Uterus (tissue), 2 donors: ENCODE data around the gene ITM2A.

Experiments
- POLR2A ChIP-seq, 2 donors: fragments of 450-650 bp; IDR thresholded peaks; one replicate each; pipeline ENCODE4 v1.6.1; 2016; ENCODE audit warnings: antibody characterized with exemption in 2 of 2, mild to moderate bottlenecking in 1 of 2, moderate library complexity in 1 of 2
- TF ChIP-seq, protein P1 (sequence below), 4 experiments: fragments of 200-600 bp in 2 of 4; fragments of 450-650 bp in 2 of 4; sonication (generic) in 2 of 4; IDR thresholded peaks; one replicate each; pipeline ENCODE4 v1.5.1; 2016 to 2019; ENCODE audit warnings: antibody characterized with exemption in 4 of 4, mild to moderate bottlenecking in 2 of 4, moderate library complexity in 1 of 4

DNA sequence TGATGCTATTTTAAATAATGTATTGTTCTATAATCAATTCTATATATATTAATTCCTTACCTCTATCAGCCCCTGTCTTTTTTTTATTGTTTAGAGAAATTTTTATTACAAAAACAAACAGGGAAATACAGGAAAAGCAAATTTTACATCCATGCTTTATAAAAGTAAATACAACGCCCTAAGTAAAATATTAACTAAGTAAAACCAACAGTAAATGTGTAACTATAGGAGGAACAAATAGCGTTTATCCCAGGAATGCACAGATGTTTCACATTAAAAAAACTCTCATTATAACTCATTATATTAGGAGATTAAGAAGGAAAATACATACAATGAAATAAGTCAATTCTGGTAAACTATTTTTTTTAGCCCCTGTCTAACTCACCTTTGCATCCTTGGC, 8.2 kb upstream of the ITM2A start:
- TF ChIP-seq, protein P1, sequence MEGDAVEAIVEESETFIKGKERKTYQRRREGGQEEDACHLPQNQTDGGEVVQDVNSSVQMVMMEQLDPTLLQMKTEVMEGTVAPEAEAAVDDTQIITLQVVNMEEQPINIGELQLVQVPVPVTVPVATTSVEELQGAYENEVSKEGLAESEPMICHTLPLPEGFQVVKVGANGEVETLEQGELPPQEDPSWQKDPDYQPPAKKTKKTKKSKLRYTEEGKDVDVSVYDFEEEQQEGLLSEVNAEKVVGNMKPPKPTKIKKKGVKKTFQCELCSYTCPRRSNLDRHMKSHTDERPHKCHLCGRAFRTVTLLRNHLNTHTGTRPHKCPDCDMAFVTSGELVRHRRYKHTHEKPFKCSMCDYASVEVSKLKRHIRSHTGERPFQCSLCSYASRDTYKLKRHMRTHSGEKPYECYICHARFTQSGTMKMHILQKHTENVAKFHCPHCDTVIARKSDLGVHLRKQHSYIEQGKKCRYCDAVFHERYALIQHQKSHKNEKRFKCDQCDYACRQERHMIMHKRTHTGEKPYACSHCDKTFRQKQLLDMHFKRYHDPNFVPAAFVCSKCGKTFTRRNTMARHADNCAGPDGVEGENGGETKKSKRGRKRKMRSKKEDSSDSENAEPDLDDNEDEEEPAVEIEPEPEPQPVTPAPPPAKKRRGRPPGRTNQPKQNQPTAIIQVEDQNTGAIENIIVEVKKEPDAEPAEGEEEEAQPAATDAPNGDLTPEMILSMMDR (IDR thresholded peaks at IDR 0.05) = no peak
- TF ChIP-seq POLR2A (IDR thresholded peaks at IDR 0.05) = no peak
